Muscle layer of colon (tissue), 2 donors: ENCODE measurements around the gene TBL3.

Source experiments
- H3K27ac ChIP-seq: one replicate; pipeline ENCODE4 v1.7.0; 2013; ENCODE audit warnings: low read depth, mild to moderate bottlenecking, low read length, moderate library complexity
- H3K27me3 ChIP-seq, 2 donors: one replicate each; pipeline ENCODE4 v1.7.0; 2013; ENCODE audit warnings: low read length in 2 of 2, mild to moderate bottlenecking in 2 of 2; ENCODE audit not compliant: insufficient read depth in 2 of 2, control insufficient read depth in 1 of 2
- H3K36me3 ChIP-seq: one replicate; pipeline ENCODE4 v1.7.0; 2013; ENCODE audit warnings: mild to moderate bottlenecking, low read length; ENCODE audit not compliant: insufficient read depth
- H3K4me1 ChIP-seq: one replicate; pipeline ENCODE4 v1.7.0; 2013; ENCODE audit warnings: mild to moderate bottlenecking, low read length; ENCODE audit not compliant: insufficient read depth
- H3K4me3 ChIP-seq, 2 donors: one replicate each; pipeline ENCODE4 v1.7.0; 2013; ENCODE audit warnings: low read length in 2 of 2, low read depth in 1 of 2, mild to moderate bottlenecking in 1 of 2, moderate library complexity in 1 of 2
- H3K9ac ChIP-seq: one replicate; pipeline ENCODE4 v1.7.0; 2013; ENCODE audit warnings: low read length
- H3K9me3 ChIP-seq: one replicate; pipeline ENCODE4 v1.7.0; 2013; ENCODE audit warnings: mild to moderate bottlenecking, low read length
- donor health status: abdominal sarcoma.
- donor health status: Adenocarcinoma of cecum.

TBL3 gene

GRCh38 chr16:2028146-2028545, 56.3 kb downstream of the TBL3 start:
- Histone ChIP-seq H3K36me3 (no peaks in the 10 kb centered on the region), H3K27ac (no peak overlapping the region), H3K27me3 (no peaks in the 10 kb centered on the region), H3K4me3 (peak overlapping the region in 1 of 2 donors; percentile 54), H3K9ac (no peak overlapping the region), H3K9me3 (no peaks in the 10 kb centered on the region), H3K4me1 (peaks cover 28% of the 10 kb centered on the region)

- Histone ChIP-seq H3K9ac (no peak overlapping the region), H3K36me3 (no peaks in the 10 kb centered on the region), H3K9me3 (no peaks in the 10 kb centered on the region), H3K4me1 (peaks cover 29% of the 10 kb centered on the region), H3K4me3 (no peak overlapping the region), H3K27me3 (no peaks in the 10 kb centered on the region), H3K27ac (no peak overlapping the region)
Observed at GRCh38 chr16:2028620-2029220, 56.9 kb downstream of the TBL3 start.

GRCh38 chr16:2029350-2029749, 57.5 kb downstream of the TBL3 start:
- Histone ChIP-seq H3K4me1 (peaks cover 30% of the 10 kb centered on the region), H3K27ac (no peak overlapping the region), H3K9me3 (no peaks in the 10 kb centered on the region), H3K36me3 (no peaks in the 10 kb centered on the region), H3K9ac (no peak overlapping the region), H3K4me3 (no peak overlapping the region), H3K27me3 (no peaks in the 10 kb centered on the region)

GRCh38 chr16:2030036-2030435, 58.2 kb downstream of the TBL3 start:
- Histone ChIP-seq H3K4me1 (peaks cover 35% of the 10 kb centered on the region), H3K36me3 (no peaks in the 10 kb centered on the region), H3K27ac (no peak overlapping the region), H3K9ac (no peak overlapping the region), H3K27me3 (no peaks in the 10 kb centered on the region), H3K9me3 (no peaks in the 10 kb centered on the region), H3K4me3 (no peak overlapping the region)

- Histone ChIP-seq H3K4me3 (no peak overlapping the region), H3K9me3 (no peaks in the 10 kb centered on the region), H3K36me3 (no peaks in the 10 kb centered on the region), H3K27me3 (no peaks in the 10 kb centered on the region), H3K4me1 (peaks cover 43% of the 10 kb centered on the region), H3K27ac (no peak overlapping the region), H3K9ac (no peak overlapping the region)
Observed at GRCh38 chr16:2031081-2031577, 59.3 kb downstream of the TBL3 start.
